Mesothelial cell of epicardium (in vitro differentiated cells): ENCODE measurements around the gene MIPOL1. TPM values are rescaled to one million over a fixed set of nuclear protein-coding genes. Genes with fewer than 3 reads are reported as not detected.
"Not testable (repeated sequence)": the region's sequence is repeated elsewhere in the genome, so short reads cannot be mapped to it uniquely, and the experiment has no call there.

ENCODE experiments used
- DNase-seq, 2 experiments: peaks; one replicate each; pipeline ENCODE4 v3.0.0; 2021; ENCODE audit warnings: low spot score in 2 of 2; ENCODE audit not compliant: unreplicated experiment in 2 of 2
- H3K27ac Mint-ChIP-seq: 2 replicates; pipeline ENCODE4 v1.8.0; 2021; ENCODE audit warnings: mixed read lengths
- H3K27me3 Mint-ChIP-seq: 2 replicates; pipeline ENCODE4 v1.8.0; 2021; ENCODE audit warnings: low read depth, mixed read lengths
- H3K36me3 Mint-ChIP-seq: 2 replicates; pipeline ENCODE4 v1.8.0; 2021; ENCODE audit warnings: mixed read lengths
- H3K4me1 Mint-ChIP-seq: 2 replicates; pipeline ENCODE4 v1.8.0; 2021; ENCODE audit warnings: mixed read lengths
- H3K4me3 Mint-ChIP-seq: 2 replicates; pipeline ENCODE4 v1.8.0; 2021; ENCODE audit warnings: mild to moderate bottlenecking, moderate library complexity, mixed read lengths
- H3K9me3 Mint-ChIP-seq: 2 replicates; pipeline ENCODE4 v1.8.0; 2021; ENCODE audit warnings: mixed read lengths
- total RNA-seq: library from RNA; stranded (reverse); gene quantifications from 3 replicates; pipeline ENCODE4 v1.2.1, GENCODE V29; 2021
- TF ChIP-seq, protein P1 (sequence below): fragments of 200-600 bp; sonication (generic); IDR thresholded peaks from one replicate; pipeline ENCODE4 v1.5.0; 2021; ENCODE audit warnings: antibody characterized with exemption; ENCODE audit not compliant: unreplicated experiment

Gene MIPOL1
- total RNA-seq: 24.3 to 29.2 TPM (median 28.4 TPM) in 3 replicates

DNA sequence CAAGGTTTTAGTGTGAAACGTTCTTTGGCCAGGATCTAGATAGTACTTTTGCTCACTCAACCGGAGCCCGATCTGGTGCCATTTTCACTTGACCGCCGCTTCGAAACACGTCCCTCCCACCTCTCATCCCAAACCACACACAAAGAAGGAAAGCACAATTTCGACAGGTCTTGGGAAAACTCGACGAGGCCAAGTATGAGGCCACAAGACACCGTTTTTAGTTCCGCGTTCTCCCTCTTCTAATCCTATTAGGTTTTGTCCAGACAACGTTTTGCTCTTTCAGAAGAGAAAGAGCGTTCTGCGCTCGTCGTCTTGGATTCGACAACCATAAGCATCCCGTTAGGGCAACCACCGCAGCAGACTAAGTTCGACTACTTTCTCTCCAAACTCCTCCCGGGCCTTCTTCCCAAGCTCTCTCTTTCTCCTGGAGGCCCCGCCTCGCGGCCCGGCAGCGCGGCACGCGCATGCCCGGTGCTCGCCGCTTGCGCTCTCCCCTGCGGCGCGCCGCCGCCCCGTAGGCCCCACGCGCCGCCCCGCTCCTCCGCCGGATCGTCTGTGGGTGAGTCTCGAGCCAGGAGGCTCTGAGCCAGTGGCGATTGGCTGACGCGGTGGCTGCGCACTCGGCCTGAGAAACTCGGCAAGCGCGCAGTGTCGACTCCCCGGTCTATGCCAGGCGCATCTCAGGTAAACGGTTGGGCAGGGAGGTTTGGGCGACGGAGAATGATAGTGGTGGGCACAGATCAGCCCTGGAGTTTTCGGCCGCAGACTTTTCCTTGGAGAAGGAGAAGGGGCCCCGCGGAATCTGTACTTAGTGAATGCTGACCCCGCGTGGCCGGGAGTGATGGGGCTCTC is at the start of gene MIPOL1:
MIPOL1 (plus strand) TSS at position 517 of the 852 bp plus-strand sequence. CDS start 49,952 bp downstream, outside the sequence.
- DNase-seq: peak; percentile 69 to 85
- TF ChIP-seq, protein P1, sequence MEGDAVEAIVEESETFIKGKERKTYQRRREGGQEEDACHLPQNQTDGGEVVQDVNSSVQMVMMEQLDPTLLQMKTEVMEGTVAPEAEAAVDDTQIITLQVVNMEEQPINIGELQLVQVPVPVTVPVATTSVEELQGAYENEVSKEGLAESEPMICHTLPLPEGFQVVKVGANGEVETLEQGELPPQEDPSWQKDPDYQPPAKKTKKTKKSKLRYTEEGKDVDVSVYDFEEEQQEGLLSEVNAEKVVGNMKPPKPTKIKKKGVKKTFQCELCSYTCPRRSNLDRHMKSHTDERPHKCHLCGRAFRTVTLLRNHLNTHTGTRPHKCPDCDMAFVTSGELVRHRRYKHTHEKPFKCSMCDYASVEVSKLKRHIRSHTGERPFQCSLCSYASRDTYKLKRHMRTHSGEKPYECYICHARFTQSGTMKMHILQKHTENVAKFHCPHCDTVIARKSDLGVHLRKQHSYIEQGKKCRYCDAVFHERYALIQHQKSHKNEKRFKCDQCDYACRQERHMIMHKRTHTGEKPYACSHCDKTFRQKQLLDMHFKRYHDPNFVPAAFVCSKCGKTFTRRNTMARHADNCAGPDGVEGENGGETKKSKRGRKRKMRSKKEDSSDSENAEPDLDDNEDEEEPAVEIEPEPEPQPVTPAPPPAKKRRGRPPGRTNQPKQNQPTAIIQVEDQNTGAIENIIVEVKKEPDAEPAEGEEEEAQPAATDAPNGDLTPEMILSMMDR: no peak
- Mint-ChIP-seq H3K27ac (peak within 1 kb of the TSS; percentile 99), H3K36me3 (no peaks in the 10 kb centered on the region), H3K9me3 (no peaks in the 10 kb centered on the region), H3K4me1 (peaks cover 15% of the 10 kb centered on the region), H3K27me3 (peaks cover 5% of the 10 kb centered on the region), H3K4me3 (peak within 1 kb of the TSS; percentile 94)

DNA sequence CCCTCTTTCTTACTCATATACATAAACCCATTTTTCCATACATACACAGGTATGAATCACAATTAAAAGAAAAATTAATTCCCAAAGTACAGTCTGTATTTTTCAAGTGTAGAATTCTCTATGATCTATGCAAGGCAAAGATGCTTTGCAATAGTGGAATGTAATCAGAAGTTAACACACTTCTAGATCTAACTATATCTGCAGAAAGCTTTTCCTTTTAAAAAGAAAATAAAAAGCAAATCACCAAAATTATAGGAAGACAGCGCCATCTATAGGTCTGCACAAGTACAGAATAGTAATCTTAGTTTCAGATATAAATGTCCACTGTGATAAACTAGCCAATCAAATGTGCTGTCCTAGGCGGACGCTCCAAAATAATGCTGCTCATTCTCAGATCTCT is 47.3 kb upstream of the MIPOL1 start:
- Mint-ChIP-seq H3K27ac (no peak overlapping the region), H3K4me3 (no peak overlapping the region), H3K9me3 (peaks cover 8% of the 10 kb centered on the region), H3K36me3 (peaks cover 1% of the 10 kb centered on the region), H3K27me3 (peaks cover 6% of the 10 kb centered on the region), H3K4me1 (no peaks in the 10 kb centered on the region)
- TF ChIP-seq, protein P1: peak; percentile 88
- DNase-seq: no peak

- peaks cover 1% of the 10 kb centered on the region for H3K36me3 Mint-ChIP-seq
- H3K27me3 Mint-ChIP-seq: peaks cover 17% of the 10 kb centered on the region
- TF ChIP-seq, protein P1: no peak
- DNase-seq: no peak
- peaks cover 14% of the 10 kb centered on the region for H3K9me3 Mint-ChIP-seq
- H3K27ac Mint-ChIP-seq: no peak overlapping the region
- H3K4me3 Mint-ChIP-seq: no peak overlapping the region
- H3K4me1 Mint-ChIP-seq: no peaks in the 10 kb centered on the region
Observed at GRCh38 chr14:37153005-37153404, 44.7 kb upstream of the MIPOL1 start.

GRCh38 chr14:37153483-37153882 is 44.3 kb upstream of the MIPOL1 start:
- TF ChIP-seq, protein P1: no peak
- Mint-ChIP-seq H3K36me3 (peaks cover 1% of the 10 kb centered on the region), H3K27me3 (peaks cover 20% of the 10 kb centered on the region), H3K27ac (no peak overlapping the region), H3K4me3 (no peak overlapping the region), H3K4me1 (no peaks in the 10 kb centered on the region), H3K9me3 (peaks cover 15% of the 10 kb centered on the region)
- DNase-seq: no peak

DNA sequence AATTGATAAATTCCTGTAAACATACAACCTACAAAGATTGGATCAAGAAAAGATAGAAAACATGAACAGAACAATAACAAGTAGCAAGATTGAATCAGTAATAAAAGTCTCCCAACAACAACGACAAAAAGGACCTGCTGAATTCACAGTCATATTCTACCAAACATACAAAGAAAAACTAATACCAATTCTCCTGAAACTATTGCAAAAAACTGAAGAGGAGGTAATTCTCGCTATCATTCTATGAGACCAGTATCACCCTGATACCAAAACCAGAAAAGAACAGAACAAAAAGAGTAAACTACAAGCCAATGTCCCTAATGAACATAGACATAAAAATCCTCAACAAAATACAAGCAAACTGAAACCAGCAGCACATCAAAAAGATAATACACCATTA is 39.8 kb upstream of the MIPOL1 start:
- H3K4me1 Mint-ChIP-seq: no peaks in the 10 kb centered on the region
- no peak overlapping the region for H3K4me3 Mint-ChIP-seq
- no peak for DNase-seq
- H3K27me3 Mint-ChIP-seq: peaks cover 21% of the 10 kb centered on the region
- H3K36me3 Mint-ChIP-seq: peaks cover 11% of the 10 kb centered on the region
- H3K27ac Mint-ChIP-seq: no peak overlapping the region
- TF ChIP-seq, protein P1: no peak
- peaks cover 49% of the 10 kb centered on the region for H3K9me3 Mint-ChIP-seq

DNA sequence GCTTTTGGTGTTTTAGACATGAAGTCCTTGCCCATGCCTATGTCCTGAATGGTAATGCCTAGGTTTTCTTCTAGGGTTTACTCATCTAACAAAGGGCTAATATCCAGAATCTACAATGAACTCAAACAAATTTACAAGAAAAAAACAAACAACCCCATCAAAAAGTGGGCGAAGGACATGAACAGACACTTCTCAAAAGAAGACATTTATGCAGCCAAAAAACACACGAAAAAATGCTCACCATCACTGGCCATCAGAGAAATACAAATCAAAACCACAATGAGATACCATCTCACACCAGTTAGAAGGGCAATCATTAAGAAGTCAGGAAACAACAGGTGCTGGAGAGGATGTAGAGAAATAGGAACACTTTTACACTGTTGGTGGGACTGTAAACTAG is 35.4 kb upstream of the MIPOL1 start:
- H3K27me3 Mint-ChIP-seq: peaks cover 13% of the 10 kb centered on the region
- not testable (repeated sequence) for H3K36me3 Mint-ChIP-seq, H3K27ac Mint-ChIP-seq, H3K4me3 Mint-ChIP-seq, DNase-seq, H3K4me1 Mint-ChIP-seq
- peaks cover 35% of the 10 kb centered on the region for H3K9me3 Mint-ChIP-seq
